Osteocyte (in vitro differentiated cells): Measurements from ENCODE around the gene RAVER1. TPM values are rescaled to one million over a fixed set of nuclear protein-coding genes. Genes with fewer than 3 reads are reported as not detected.

Experiments
- DNase-seq: peaks from one replicate; pipeline ENCODE4 v3.0.0; 2021; ENCODE audit warnings: mixed read lengths; ENCODE audit not compliant: unreplicated experiment; ENCODE audit errors: extremely low spot score
- H3K27ac Mint-ChIP-seq: one replicate; pipeline ENCODE4 v1.8.0; 2021; ENCODE audit warnings: mild to moderate bottlenecking, mixed read lengths; ENCODE audit not compliant: unreplicated experiment
- H3K27me3 Mint-ChIP-seq: one replicate; pipeline ENCODE4 v1.8.0; 2021; ENCODE audit warnings: mixed read lengths; ENCODE audit not compliant: unreplicated experiment
- H3K36me3 Mint-ChIP-seq: one replicate; pipeline ENCODE4 v1.8.0; 2021; ENCODE audit warnings: mixed read lengths; ENCODE audit not compliant: unreplicated experiment
- H3K4me1 Mint-ChIP-seq: one replicate; pipeline ENCODE4 v1.8.0; 2021; ENCODE audit warnings: mixed read lengths; ENCODE audit not compliant: unreplicated experiment
- H3K4me3 Mint-ChIP-seq: one replicate; pipeline ENCODE4 v1.8.0; 2021; ENCODE audit warnings: mild to moderate bottlenecking, moderate library complexity, mixed read lengths; ENCODE audit not compliant: unreplicated experiment
- H3K9me3 Mint-ChIP-seq: one replicate; pipeline ENCODE4 v1.8.0; 2021; ENCODE audit warnings: mixed read lengths; ENCODE audit not compliant: unreplicated experiment
- total RNA-seq: library from RNA; stranded (reverse); gene quantifications from 2 replicates; pipeline ENCODE4 v1.2.1, GENCODE V29; 2021
- TF ChIP-seq, protein P1 (sequence below): fragments of 200-600 bp; sonication (generic); IDR thresholded peaks from 2 replicates; pipeline ENCODE4 v1.5.0; 2021; ENCODE audit warnings: antibody characterized with exemption, mild to moderate bottlenecking, moderate library complexity

The RAVER1 gene
- total RNA-seq, 1 donor from 2014 or later = 45.8 TPM

DNA sequence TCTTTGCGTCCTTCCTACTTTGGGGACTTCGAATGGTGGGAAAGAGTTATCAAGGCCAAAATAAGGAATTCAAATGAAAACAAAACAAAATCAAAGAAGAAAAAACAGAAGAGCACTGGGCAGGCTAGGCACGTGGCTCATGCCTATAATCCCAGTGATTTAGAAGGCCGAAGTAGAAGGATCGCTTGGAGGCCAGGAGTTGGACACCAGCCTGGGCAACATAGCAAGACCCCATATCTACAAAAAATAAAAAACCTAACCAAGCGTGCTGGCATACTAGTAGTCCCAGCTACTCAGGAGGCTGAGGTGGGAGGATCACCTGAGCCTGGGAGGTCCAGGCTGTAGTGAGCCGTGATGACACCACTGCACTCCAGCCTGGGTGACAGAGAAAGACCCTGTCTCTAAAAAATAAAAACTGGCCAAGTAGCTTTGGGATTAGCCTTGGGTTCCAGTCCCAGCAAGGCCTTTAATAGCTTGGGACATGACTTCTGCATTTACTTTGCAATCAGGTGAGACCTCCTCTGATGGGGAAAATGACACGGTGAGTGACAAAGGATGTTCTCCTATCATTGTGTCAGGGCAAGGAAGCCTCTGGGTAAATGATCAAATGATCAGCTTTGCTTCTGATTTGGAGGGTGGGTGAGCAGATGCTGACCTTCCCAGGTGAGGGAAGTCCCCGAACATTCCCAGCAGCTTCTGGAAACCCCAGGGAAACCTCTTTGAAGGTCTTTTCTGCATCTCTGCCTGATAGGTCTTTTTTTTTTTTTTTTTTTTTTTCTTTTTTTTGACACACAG, 55.3 kb downstream of the RAVER1 start:
- no peaks in the 10 kb centered on the region for H3K9me3 Mint-ChIP-seq
- H3K4me3 Mint-ChIP-seq = no peak overlapping the region
- peak overlapping the region; percentile 64 for H3K27ac Mint-ChIP-seq
- H3K4me1 Mint-ChIP-seq = peaks cover 16% of the 10 kb centered on the region
- TF ChIP-seq, protein P1, sequence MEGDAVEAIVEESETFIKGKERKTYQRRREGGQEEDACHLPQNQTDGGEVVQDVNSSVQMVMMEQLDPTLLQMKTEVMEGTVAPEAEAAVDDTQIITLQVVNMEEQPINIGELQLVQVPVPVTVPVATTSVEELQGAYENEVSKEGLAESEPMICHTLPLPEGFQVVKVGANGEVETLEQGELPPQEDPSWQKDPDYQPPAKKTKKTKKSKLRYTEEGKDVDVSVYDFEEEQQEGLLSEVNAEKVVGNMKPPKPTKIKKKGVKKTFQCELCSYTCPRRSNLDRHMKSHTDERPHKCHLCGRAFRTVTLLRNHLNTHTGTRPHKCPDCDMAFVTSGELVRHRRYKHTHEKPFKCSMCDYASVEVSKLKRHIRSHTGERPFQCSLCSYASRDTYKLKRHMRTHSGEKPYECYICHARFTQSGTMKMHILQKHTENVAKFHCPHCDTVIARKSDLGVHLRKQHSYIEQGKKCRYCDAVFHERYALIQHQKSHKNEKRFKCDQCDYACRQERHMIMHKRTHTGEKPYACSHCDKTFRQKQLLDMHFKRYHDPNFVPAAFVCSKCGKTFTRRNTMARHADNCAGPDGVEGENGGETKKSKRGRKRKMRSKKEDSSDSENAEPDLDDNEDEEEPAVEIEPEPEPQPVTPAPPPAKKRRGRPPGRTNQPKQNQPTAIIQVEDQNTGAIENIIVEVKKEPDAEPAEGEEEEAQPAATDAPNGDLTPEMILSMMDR = no peak
- DNase-seq = no peak
- H3K27me3 Mint-ChIP-seq = no peaks in the 10 kb centered on the region
- H3K36me3 Mint-ChIP-seq = peaks cover 18% of the 10 kb centered on the region

GRCh38 chr19:10274589-10274988, 58.7 kb downstream of the RAVER1 start:
- Mint-ChIP-seq H3K4me1 (peaks cover 34% of the 10 kb centered on the region), H3K4me3 (no peak overlapping the region), H3K9me3 (no peaks in the 10 kb centered on the region), H3K36me3 (peaks cover 10% of the 10 kb centered on the region), H3K27ac (no peak overlapping the region), H3K27me3 (no peaks in the 10 kb centered on the region)
- TF ChIP-seq, protein P1 = no peak
- DNase-seq = no peak

- peaks cover 25% of the 10 kb centered on the region for H3K4me1 Mint-ChIP-seq
- peak overlapping the region; percentile 71 for H3K4me3 Mint-ChIP-seq
- TF ChIP-seq, protein P1 = no peak
- no peaks in the 10 kb centered on the region for H3K27me3 Mint-ChIP-seq
- H3K9me3 Mint-ChIP-seq = no peaks in the 10 kb centered on the region
- peak overlapping the region; percentile 78 for H3K27ac Mint-ChIP-seq
- no peak for DNase-seq
- H3K36me3 Mint-ChIP-seq = peaks cover 6% of the 10 kb centered on the region
These were observed 61.7 kb downstream of the RAVER1 start for GRCh38 chr19:10271543-10272086.

DNA sequence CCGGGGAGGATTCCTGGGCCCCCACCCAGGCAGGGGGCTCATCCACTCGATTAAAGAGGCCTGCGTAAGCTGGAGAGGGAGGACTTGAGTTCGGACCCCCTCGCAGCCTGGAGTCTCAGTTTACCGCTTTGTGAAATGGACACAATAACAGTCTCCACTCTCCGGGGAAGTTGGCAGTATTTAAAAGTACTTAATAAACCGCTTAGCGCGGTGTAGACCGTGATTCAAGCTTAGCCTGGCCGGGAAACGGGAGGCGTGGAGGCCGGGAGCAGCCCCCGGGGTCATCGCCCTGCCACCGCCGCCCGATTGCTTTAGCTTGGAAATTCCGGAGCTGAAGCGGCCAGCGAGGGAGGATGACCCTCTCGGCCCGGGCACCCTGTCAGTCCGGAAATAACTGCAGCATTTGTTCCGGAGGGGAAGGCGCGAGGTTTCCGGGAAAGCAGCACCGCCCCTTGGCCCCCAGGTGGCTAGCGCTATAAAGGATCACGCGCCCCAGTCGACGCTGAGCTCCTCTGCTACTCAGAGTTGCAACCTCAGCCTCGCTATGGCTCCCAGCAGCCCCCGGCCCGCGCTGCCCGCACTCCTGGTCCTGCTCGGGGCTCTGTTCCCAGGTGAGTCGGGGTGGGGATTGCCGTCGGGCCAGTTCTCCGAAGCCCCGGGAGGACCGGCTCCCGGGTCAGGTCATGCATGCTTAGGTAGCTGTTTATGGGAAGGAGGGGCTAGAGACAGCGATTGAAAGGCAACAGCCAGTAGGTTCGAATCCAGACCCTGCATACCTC, 62.5 kb downstream of the RAVER1 start, which contains the start of gene ICAM1:
TSS of gene ICAM1 (plus strand) at position 505 of the 779 bp plus-strand sequence. CDS start at position 545, 40 bp downstream.
- DNase-seq = peak; percentile 88
- Mint-ChIP-seq H3K9me3 (no peaks in the 10 kb centered on the region), H3K27ac (peak within 1 kb of the TSS; percentile 78), H3K36me3 (peaks cover 6% of the 10 kb centered on the region), H3K27me3 (no peaks in the 10 kb centered on the region), H3K4me3 (peak within 1 kb of the TSS; percentile 71), H3K4me1 (peaks cover 23% of the 10 kb centered on the region)
- TF ChIP-seq, protein P1 = no peak
